Left ventricle myocardium inferior (tissue), 1 donor: Measurements from ENCODE around the gene PRDM16. TPM values are rescaled to one million over a fixed set of nuclear protein-coding genes. Genes with fewer than 3 reads are reported as not detected.
A peak's percentile ranks its signal among the peaks of the same experiment; 100 is the strongest.

ENCODE experiments used
- DNase-seq: peaks from one replicate; pipeline ENCODE4 v3.0.0-alpha.2; 2020
- H3K27ac ChIP-seq: fragments of 200-600 bp; replicated peaks from 2 replicates; pipeline ENCODE4 v1.8.0; 2021
- H3K27me3 ChIP-seq: fragments of 200-600 bp; 2 replicates; pipeline ENCODE4 v1.8.0; 2021; ENCODE audit warnings: low read depth
- H3K36me3 ChIP-seq: fragments of 200-600 bp; 2 replicates; pipeline ENCODE4 v1.8.0; 2021
- H3K4me1 ChIP-seq: fragments of 200-600 bp; 2 replicates; pipeline ENCODE4 v1.8.0; 2021
- H3K4me3 ChIP-seq: fragments of 200-600 bp; 2 replicates; pipeline ENCODE4 v1.8.0; 2021; ENCODE audit warnings: mild to moderate bottlenecking, moderate library complexity
- H3K9me3 ChIP-seq: fragments of 200-600 bp; replicated peaks from 2 replicates; pipeline ENCODE4 v1.8.0; 2021
- CTCF ChIP-seq: fragments of 200-600 bp; IDR thresholded peaks from 2 replicates; pipeline ENCODE4 v1.8.0; 2021; ENCODE audit warnings: antibody characterized with exemption, mild to moderate bottlenecking, borderline replicate concordance
- intact Hi-C: fragments of 100-400 bp; cut with micrococcal nuclease; formaldehyde crosslinking; loops from one replicate; pipeline ENCODE4 v1.11.0; 2022
- total RNA-seq: library from RNA; stranded (reverse); fragmentation: NEBNext Ultra II Directional; extraction: Animal tissue kit (Norgen Biotek cat#: 25700); gene quantifications from one replicate; pipeline ENCODE4 v1.2.1, GENCODE V29; 2021
- donor health status: DM: no; HTN: yes; CAD: no; lungs with severe emphysema.

PRDM16 gene
- total RNA-seq, 1 donor from 2014 or later, result 16.6 TPM

GRCh38 chr1:3061981-3062615 lies 6.9 kb upstream of the PRDM16 start:
- H3K9me3 ChIP-seq, result no peaks in the 10 kb centered on the region
- H3K27ac ChIP-seq, result no peak overlapping the region
- TF ChIP-seq CTCF, result no peak
- intact Hi-C loops, result loop anchor here (10.0 kb wide), 1 partner anchor 223 kb away; no protein-coding TSS in a partner anchor
- H3K4me1 ChIP-seq, result peaks cover 38% of the 10 kb centered on the region
- H3K4me3 ChIP-seq, result no peak overlapping the region
- H3K27me3 ChIP-seq, result peaks cover 65% of the 10 kb centered on the region
- no peak for DNase-seq
- no peaks in the 10 kb centered on the region for H3K36me3 ChIP-seq

DNA sequence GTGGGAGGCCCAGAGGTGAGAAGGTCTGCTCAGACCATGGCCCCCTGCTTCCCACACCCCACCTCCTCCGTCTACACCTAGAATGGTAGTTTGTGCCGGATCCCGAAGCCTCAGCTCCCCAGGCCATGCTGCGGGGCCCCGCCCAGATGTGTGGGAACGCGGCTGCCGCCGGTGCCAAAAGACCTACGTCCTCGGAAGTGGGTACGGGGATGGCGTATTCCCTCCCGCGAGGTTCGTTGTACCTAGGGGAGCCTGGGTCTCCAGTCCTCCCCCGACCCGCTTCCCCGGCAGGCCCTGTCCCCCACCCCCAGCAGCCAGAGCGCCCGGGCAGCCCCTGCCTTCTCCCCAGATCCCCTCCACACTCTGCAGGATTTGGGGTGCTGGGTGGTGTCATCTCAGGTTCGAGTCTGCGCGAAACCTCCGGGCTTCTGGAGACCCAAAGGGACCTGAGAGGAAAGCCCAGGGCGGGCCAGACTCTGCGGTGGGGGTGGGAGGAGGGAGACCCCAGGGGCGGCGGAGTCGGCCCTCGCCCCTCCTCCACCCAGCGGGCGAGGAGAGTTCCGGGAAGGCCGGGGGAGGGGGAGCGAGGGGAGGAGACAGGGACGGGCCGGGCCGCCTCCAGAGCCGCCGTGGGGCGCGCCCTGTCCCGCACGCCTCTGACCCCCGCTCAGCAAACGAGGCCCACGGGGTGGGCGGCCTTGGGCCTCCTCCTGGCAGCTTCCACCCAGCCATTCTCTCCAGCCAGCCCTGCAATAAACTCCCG lies 6.2 kb upstream of the PRDM16 start:
- H3K4me1 ChIP-seq, result peaks cover 45% of the 10 kb centered on the region
- H3K36me3 ChIP-seq, result no peaks in the 10 kb centered on the region
- no peak for DNase-seq
- no peak overlapping the region for H3K27ac ChIP-seq
- H3K4me3 ChIP-seq, result peak overlapping the region; percentile 46
- no peaks in the 10 kb centered on the region for H3K9me3 ChIP-seq
- no peak for TF ChIP-seq CTCF
- intact Hi-C loops, result loop anchor here (10.0 kb wide), 1 partner anchor 222 kb away; no protein-coding TSS in a partner anchor
- peaks cover 72% of the 10 kb centered on the region for H3K27me3 ChIP-seq

DNA sequence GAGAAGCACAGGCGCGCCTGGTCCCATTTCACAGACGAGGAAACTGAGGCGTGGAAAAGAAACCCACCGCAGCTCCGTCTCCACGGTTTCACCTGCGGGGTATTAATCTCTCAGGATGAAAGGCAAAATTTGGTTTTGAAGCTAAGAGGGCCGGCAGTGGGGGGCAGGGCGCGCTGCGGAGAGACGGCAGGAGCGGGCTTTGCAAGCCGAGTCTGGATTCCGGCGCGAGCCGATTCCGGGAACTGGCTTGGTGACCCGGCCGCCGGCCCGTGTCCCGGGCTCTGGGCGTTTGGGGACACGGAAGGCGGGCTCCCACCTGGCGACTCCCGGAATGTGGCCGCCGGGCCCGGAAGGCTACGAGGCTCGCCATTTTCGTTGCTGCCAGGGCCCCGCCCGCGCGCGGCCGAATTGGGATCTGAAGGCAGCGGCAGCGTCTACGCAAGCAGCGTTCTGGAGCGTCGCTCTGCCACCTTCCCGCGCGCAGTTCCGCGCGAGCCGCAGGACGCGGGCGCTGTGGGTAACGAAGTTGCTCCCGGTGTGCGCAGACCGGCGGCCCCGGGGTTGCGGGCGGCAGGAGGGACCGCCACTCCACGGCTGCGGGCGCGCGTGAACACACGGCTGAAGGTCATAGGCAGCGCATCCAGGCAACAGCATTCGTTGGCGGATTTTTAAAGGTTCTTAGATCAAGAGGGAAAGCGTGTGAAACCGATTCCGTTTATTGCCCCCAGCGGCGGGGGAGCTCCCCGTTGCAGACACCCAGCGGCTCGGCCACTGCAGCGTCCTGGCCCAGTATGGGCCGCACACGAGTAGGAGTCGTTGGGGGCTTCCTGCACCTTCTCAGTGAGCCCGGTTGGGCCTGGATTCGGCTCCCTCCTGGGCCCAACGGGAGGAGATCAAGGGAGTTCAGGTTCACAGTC lies 5.4 kb upstream of the PRDM16 start:
- H3K4me3 ChIP-seq, result peak overlapping the region; percentile 46
- H3K4me1 ChIP-seq, result peaks cover 54% of the 10 kb centered on the region
- no peaks in the 10 kb centered on the region for H3K36me3 ChIP-seq
- no peak for TF ChIP-seq CTCF
- no peak for DNase-seq
- intact Hi-C loops, result loop anchor here (10.0 kb wide), 1 partner anchor 221 kb away; no protein-coding TSS in a partner anchor
- H3K9me3 ChIP-seq, result no peaks in the 10 kb centered on the region
- H3K27me3 ChIP-seq, result peaks cover 79% of the 10 kb centered on the region
- H3K27ac ChIP-seq, result no peak overlapping the region

GRCh38 chr1:3064296-3064850 lies 4.6 kb upstream of the PRDM16 start:
- Histone ChIP-seq H3K27me3 (peaks cover 83% of the 10 kb centered on the region), H3K36me3 (no peaks in the 10 kb centered on the region), H3K4me1 (peaks cover 58% of the 10 kb centered on the region), H3K9me3 (no peaks in the 10 kb centered on the region), H3K27ac (no peak overlapping the region), H3K4me3 (no peak overlapping the region)
- DNase-seq, result no peak
- TF ChIP-seq CTCF, result no peak
- intact Hi-C loops, result loop anchor here (10.0 kb wide), 1 partner anchor 220 kb away; no protein-coding TSS in a partner anchor

DNA sequence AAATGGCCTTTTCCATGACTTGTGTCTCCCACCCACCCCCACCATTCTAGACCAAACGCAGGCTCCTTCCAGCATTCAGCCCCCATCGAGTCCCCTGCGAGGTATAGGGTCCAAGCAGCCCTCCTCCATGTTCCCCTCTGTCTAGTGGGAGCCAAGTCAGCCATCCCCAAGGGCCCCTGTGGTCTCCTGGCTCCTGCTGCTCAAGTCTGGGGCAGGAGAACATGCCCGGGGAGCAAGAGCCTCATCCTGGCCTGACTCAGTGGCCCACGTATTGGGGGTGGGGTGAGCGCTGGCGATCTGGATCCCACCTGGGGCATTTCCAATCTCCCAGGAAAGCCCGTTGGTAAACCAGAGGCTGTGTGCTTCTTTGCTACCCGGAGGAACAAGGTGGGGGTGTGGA lies 4.1 kb upstream of the PRDM16 start:
- intact Hi-C loops, result loop anchor here (10.0 kb wide), 1 partner anchor 220 kb away; no protein-coding TSS in a partner anchor
- no peaks in the 10 kb centered on the region for H3K9me3 ChIP-seq
- peaks cover 88% of the 10 kb centered on the region for H3K27me3 ChIP-seq
- H3K4me3 ChIP-seq, result peak overlapping the region; percentile 87
- no peak for DNase-seq
- H3K4me1 ChIP-seq, result peaks cover 63% of the 10 kb centered on the region
- no peaks in the 10 kb centered on the region for H3K36me3 ChIP-seq
- no peak for TF ChIP-seq CTCF
- no peak overlapping the region for H3K27ac ChIP-seq
